NCI-H1105 (cell line): Measurements from ENCODE around the gene FAM180A.
"Not testable (repeated sequence)": the region's sequence is repeated elsewhere in the genome, so short reads cannot be mapped to it uniquely, and the experiment has no call there.

Source experiments
- DNase-seq: peaks from one replicate; lab custom pipeline; 2025; lab: John Stamatoyannopoulos, UW

FAM180A gene

DNA sequence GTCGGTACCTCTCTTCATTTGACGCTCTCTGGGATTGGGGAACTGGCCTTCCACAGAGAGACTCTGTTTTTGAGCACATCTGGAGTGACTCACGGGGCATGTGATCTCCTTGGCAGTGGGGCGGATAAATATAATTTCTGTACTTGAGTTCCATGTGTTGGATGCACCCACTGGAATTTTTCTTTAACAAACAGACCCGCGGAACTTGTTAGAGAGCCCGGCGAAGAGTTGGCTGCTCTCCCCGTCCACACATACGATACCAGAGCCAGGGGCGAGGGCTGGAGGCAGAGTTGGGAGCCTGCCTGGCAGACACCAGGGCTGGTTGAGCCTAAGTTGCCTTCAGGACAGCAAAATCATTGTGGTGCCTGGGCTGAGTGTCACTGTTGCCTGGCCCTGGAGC, at the start of gene FAM180A:
FAM180A (minus strand) TSS at position 44 of the 400 bp plus-strand sequence. CDS start 233 bp downstream, outside the sequence.
- no peak for DNase-seq

DNA sequence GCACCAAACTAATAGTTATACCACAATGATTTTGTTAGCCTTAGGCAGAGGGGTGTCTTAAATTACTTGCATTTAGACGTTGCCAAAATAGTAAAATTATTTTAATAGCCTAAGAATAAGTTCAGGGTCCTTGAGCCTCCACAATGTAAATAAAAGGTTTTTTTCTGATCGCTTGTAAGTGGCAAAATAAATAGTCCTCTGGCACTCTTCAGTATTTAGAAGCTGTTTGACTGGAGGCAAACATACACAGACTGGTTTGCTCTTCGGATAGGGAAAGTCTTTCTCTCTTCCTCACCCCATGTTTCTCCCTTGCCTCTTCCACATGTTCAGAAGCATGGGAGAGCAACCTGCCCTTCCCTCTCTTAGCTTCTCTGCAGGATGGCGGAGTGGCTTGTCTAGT, 49.5 kb upstream of the FAM180A start:
- DNase-seq, result peak; percentile 82

DNA sequence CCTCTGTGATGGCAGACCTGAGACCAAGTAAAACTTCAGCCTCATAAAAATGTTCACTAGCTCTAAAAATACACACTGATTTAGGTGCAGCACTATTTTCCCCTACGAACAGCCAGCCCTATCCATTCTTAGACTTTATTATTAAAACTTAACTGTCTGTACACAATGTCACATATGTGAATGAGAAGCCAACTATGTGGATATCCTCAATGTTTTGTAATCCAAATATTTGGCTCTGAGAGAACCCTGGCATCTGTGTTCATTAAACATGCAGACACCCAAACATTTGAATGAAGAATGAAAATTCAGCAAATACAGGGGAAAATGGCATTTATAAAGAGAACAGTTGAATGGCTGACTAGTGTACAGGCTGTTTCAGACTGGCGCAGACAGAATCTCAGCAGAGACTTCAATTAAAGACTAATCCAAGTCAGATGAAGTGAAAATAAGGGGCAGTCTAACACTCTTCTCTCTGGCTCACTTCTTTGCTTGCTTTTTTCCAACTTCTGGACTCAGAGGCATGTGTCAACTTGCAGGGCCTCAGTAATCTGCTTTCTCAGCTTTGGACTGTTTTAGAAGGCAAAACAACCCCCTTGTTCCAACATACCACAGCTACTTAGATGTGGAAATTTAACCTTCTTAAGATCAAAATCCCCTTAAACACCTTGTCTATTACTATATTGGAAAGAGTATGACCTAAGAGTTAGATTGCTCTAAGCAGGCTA, 47.4 kb upstream of the FAM180A start:
- no peak for DNase-seq

DNA sequence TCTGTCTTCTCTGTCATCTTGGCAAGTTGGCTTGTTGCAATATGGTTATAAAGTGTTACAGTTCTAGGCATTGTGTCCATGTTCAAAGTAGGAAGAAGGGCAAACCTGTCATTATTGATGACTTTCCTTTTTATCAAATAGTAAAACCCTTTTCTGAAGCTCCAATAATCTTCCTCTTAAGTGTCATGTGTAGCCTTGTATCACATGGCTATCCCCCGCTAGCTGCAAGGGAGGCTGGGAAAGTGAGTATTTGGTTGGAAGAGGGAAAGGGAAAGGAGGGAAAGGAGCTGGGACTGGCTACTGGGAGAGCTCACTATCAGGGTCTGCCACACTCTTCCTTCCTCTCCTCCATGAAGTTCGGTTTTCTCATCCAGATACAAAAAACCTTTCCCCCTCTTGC, 45.2 kb upstream of the FAM180A start:
- no peak for DNase-seq

DNA sequence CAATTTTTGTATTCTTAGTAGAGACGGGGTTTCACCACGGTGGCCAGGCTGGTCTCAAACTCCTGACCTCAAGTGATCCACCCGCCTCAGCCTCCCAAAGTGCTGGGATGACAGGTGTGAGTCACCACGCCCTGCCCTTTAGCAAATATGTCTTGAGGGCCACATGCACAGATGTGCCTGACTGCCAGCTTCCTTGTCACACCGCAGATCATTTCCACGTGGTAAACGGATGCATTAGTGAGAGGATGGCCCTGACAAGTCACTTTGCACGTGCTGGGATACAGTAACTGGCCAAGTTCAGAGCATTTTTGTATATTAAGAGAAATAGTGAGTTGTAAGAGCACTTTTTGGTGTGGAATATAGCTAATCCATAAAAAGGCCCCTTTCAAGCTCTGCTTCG, 44.3 kb upstream of the FAM180A start:
- no peak for DNase-seq

GRCh38 chr7:135792363-135792668, 43.7 kb upstream of the FAM180A start:
- no peak for DNase-seq

DNA sequence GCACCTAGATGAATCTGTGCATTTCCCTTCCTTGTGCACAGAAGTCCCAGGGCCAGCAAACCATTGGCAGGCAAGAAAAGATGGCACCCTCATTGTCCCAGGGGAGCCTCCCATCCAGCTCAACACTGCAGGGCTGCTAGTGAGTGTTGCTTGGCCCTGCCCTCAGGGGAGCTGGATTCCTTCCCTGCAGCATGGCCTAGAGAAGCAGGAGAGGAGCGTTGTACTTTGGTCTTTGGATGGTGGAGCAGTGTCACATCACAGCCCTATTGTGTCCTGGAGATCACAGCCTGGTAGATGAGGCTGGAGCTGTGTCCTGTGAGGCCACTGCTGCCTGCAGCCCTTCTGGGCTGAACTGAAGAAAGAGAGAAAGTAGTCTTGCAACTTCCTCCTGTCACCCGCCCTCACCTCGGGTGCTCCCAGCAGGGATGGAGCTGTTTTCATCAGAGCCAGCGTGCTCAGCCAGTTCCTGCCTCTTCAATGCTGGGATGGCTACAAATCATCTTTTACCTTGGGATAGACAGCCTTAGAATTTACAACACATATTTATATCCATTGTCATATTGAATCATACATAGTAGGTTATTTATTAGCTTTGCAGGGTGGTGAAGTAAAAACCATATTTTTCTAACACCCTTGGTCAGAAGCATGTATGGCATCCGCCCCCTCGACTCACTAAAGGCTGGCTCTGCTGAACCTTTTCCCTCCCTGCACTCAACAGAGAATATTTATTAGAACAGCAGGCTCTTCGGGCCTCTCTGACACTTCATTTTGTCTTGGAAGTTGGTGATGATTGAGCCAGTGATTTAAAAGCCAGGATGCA, 43.1 kb upstream of the FAM180A start:
- DNase-seq, result no peak

- DNase-seq, result no peak
These were observed 41.9 kb upstream of the FAM180A start for GRCh38 chr7:135790371-135790977.

GRCh38 chr7:135789956-135790355, 41.3 kb upstream of the FAM180A start:
- DNase-seq, result no peak

GRCh38 chr7:135789431-135789830, 40.8 kb upstream of the FAM180A start:
- DNase-seq, result no peak

DNA sequence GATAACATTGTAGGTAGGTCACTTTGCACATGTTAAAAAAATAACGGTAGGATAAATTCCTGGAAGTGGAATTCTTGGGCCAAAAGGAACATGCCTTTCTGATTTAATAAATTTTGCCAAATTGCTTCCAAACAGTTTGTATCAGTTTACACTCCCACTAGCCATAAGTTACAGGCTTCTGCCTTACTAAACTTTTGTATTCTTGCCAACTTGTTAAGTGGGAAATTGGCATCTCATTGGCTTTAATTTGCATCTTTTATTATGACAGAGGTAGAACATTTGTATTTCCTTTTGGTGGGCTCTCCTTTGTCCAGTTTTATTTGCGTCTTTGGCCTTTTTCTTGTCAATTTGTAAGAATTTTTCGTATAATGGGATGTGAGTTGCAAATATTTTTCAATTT, 38.3 kb upstream of the FAM180A start:
- no peak for DNase-seq

DNA sequence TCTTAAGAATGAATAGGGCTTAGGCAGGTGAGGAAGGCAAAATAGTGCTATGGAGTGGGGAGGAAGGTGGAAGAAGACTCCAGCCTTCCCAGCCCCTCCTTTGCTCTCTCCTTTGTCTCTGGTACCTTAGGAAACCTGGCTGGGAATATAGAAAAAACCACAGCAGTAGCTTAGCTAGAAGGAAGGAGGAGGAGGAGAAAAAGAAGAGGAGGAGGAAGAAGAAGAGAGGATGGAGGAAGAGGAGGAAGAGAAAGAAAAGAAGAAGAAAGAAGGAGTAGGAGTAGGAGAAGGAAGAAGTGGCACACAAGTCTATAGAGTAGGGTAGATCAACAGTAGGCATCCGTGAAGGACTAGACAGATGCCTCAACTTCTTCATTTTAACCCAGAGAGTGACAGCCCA, 36.5 kb upstream of the FAM180A start:
- DNase-seq, result no peak

DNA sequence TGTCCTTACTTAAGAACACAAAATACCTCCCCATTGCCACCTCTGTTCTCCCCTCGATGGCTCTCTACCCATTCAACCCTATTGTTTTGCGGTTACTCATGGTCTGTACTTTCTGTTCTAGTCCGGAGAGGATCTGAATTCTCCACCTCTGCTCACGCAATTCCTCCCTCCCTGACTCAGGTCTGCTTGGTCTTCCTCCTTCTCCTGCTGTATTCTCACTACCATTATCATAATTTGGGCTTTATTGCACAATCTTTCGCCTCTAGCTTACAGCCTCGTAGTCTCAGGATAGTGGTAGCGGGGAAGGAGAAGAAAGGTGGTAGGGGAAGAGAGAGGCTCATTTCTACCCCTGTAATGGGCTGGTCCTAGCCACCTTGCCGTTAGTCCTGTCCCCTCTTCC, 35.4 kb upstream of the FAM180A start:
- DNase-seq, result no peak

- no peak for DNase-seq
These were observed 34.2 kb upstream of the FAM180A start for GRCh38 chr7:135782801-135783200.

- no peak for DNase-seq
These were observed 33.8 kb upstream of the FAM180A start for GRCh38 chr7:135782377-135782776.

DNA sequence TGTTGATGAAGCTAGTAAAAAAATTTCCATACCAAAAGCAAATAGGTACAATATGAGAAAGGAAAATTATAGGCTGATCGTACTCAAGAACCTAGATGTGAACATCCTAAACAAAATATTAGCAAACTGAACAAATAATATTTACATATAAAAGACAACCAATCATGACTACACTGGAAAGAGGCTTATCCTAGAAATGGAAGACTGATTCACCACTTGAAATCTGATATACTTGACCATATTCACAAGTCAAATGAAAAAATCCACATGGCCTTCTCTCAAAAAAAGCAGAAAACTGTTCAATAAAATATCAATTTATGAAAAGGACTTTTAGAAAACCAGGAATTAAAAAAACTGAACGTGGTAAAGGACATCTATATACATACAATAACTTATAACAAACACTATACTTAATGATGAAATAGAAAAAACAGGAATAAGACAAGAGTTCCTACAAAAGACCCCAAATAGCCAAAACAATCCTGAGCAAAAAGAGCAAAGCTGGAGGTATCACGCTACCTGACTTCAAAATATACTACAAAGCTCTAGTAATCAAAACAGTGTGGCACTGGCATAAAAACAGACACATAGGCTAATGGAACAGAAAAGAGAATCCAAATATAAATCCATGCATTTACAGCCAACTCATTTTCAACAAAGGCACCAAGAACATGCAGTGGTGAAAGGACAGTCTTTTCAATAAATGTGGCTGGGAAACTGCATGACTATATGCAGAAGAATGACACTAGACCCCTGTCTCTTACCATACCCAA, 29.2 kb upstream of the FAM180A start:
- no peak for DNase-seq

DNA sequence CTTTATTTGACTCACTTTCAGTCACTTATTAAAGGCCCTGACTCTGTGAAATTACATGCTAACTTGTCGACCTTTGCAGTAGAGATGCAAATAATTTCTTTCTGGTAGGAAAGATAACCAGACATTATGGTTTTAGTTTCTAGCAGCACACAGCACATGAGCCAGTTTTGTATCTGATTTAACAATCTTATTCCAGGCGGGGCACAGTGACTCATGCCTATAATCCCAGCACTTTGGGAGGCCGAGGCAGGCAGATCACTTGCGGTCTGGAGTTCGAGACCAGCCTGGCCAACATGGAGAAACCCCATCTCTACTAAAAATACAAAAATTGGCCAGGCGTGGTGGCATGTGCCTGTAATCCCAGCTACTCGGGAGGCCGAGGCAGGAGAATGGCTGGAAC, 27.3 kb upstream of the FAM180A start:
- not testable (repeated sequence) for DNase-seq

GRCh38 chr7:135775230-135775629, 26.6 kb upstream of the FAM180A start:
- no peak for DNase-seq

DNA sequence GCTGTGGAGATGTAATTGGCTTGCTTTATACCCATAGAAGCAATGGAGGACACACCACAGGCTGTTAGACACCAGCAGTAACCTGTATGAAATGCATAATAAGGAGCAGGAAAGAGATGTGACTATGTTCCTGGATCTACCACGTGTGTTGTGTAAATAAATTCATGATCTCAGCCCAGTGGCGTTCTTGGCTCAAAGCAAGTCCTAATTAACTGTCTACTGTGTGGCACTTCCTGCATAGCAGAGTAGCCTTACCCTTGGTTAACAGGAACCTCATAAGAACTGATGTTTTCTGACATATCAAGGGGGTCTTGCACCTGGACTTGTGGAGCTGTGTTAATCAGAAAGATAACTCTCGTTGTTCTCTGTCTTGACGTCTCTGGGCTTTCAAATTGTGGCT, 25.7 kb upstream of the FAM180A start:
- DNase-seq, result peak; percentile 26

DNA sequence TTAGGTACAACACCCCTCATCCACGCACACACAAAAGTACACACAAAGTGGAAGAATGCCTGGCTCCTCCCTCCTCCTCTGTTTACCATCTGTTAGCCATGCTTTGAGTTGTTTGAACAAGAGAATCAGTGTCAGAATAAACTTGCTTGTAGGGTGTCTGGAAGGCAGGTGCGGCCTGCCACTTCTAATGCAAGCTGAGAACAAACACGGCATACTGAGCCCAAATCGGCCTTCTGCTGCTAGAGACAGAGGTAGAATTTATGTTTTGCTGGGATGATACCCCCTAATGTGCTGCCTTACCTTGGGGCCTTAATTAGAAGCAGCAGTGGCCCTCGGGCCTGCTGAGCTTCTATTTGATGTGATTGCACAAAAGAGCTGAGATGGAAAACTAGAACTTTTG, 24.9 kb upstream of the FAM180A start:
- peak; percentile 52 for DNase-seq

GRCh38 chr7:135772639-135773222, 24.1 kb upstream of the FAM180A start:
- DNase-seq, result no peak
